Vagina (tissue), 2 donors: ENCODE measurements around the gene TES. TPM values are rescaled to one million over a fixed set of nuclear protein-coding genes. Genes with fewer than 3 reads are reported as not detected.

Experiments used
- DNase-seq, 2 donors: peaks; one replicate each; pipeline ENCODE4 v3.0.0-alpha.2; 2017; ENCODE audit errors: extremely low spot score in 2 of 2
- H3K27ac ChIP-seq: fragments of 200-600 bp; sonication (generic); one replicate; pipeline ENCODE4 v1.5.1; 2019
- H3K27me3 ChIP-seq: fragments of 200-600 bp; sonication (generic); one replicate; pipeline ENCODE4 v1.5.1; 2019
- H3K36me3 ChIP-seq, 2 donors: fragments of 200-600 bp; sonication (generic); one replicate each; pipeline ENCODE4 v1.5.1; 2017 to 2019
- H3K4me1 ChIP-seq: fragments of 200-600 bp; sonication (generic); one replicate; pipeline ENCODE4 v1.5.1; 2019
- H3K4me3 ChIP-seq, 2 donors: fragments of 200-600 bp; sonication (generic); 1 replicate in 1 of 2; 2 replicates in 1 of 2; pipeline ENCODE4 v1.5.1; 2016 to 2019
- H3K9me3 ChIP-seq: fragments of 200-600 bp; sonication (generic); one replicate; pipeline ENCODE4 v1.5.1; 2019
- CTCF ChIP-seq, 3 experiments: fragments of 450-650 bp in 2 of 3; fragments of 200-600 bp in 1 of 3; sonication (generic) in 1 of 3; IDR thresholded peaks; one replicate each; pipeline ENCODE4 v1.5.1; 2017 to 2019; ENCODE audit warnings: antibody characterized with exemption in 3 of 3, mild to moderate bottlenecking in 2 of 3, moderate library complexity in 2 of 3
- POLR2A ChIP-seq, 2 donors: fragments of 450-650 bp; IDR thresholded peaks; one replicate each; pipeline ENCODE4 v1.6.1; 2017; ENCODE audit warnings: antibody characterized with exemption in 2 of 2, mild to moderate bottlenecking in 2 of 2, moderate library complexity in 2 of 2
- POLR2AphosphoS5 ChIP-seq, 2 donors: sonication (generic); formaldehyde crosslinking; IDR thresholded peaks; one replicate each; pipeline ENCODE4 v1.9.0; 2017; ENCODE audit warnings: antibody characterized with exemption in 2 of 2, mild to moderate bottlenecking in 2 of 2, low read depth in 1 of 2; ENCODE audit not compliant: insufficient read depth in 1 of 2
- intact Hi-C: fragments of 100-400 bp; cut with DNase I; formaldehyde crosslinking; loops from one replicate; pipeline ENCODE4 v1.15.1; 2023
- total RNA-seq: library from RNA; depleted of rRNA; stranded (reverse); fragments of >200 nt; gene quantifications from one replicate; pipeline ENCODE4 v1.2.3, GENCODE V29; 2016

TES gene
- total RNA-seq, 1 donor from 2014 or later = 87.7 TPM

DNA sequence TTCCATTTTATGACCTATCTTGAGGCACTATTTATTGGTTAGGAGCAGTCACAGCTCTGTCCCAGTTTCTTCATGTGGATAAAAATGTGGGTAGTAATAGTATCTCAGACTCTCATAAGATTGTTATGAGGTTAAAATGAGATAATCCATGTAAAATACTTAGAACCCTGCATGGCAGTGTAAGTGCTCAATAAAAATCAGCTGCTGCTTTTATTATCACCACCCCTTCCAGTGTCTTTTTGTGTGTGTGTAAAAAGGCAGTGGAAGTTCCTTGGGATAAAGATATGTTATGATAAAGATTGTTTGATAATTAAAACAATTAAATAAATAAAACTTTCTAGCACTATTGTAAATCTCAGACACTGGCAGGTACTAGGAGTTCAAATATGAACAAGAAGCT, 15.5 kb downstream of the TES start:
- H3K36me3 ChIP-seq = no peaks in the 10 kb centered on the region
- H3K9me3 ChIP-seq = no peaks in the 10 kb centered on the region
- peak overlapping the region; percentile 24 for H3K27ac ChIP-seq
- intact Hi-C loops = loop anchor here (2.0 kb wide), 1 partner anchor 13 kb away; no protein-coding TSS in a partner anchor
- no peak overlapping the region for H3K4me3 ChIP-seq
- no peak for DNase-seq
- TF ChIP-seq POLR2AphosphoS5 (IDR thresholded peaks at IDR 0.05; ENCODE audit: insufficient read depth in 1 of 2, low read depth in 1 of 2) (no peak), POLR2A (IDR thresholded peaks at IDR 0.05) (no peak), CTCF (IDR thresholded peaks at IDR 0.05) (no peak)
- H3K4me1 ChIP-seq = peaks cover 34% of the 10 kb centered on the region
- no peaks in the 10 kb centered on the region for H3K27me3 ChIP-seq

- Histone ChIP-seq H3K27ac (no peak overlapping the region), H3K36me3 (no peaks in the 10 kb centered on the region), H3K4me1 (peaks cover 42% of the 10 kb centered on the region), H3K4me3 (no peak overlapping the region), H3K27me3 (no peaks in the 10 kb centered on the region), H3K9me3 (no peaks in the 10 kb centered on the region)
- DNase-seq = no peak
- TF ChIP-seq POLR2A (IDR thresholded peaks at IDR 0.05) (no peak), POLR2AphosphoS5 (IDR thresholded peaks at IDR 0.05; ENCODE audit: insufficient read depth in 1 of 2, low read depth in 1 of 2) (no peak), CTCF (IDR thresholded peaks at IDR 0.05) (no peak)
- intact Hi-C loops = loop anchor here (2.0 kb wide), 1 partner anchor 14 kb away; no protein-coding TSS in a partner anchor
Observed at GRCh38 chr7:116226664-116227063, 16.3 kb downstream of the TES start.

- intact Hi-C loops = loop anchor here (2.0 kb wide), 1 partner anchor 15 kb away; no protein-coding TSS in a partner anchor
- H3K27ac ChIP-seq = peak overlapping the region; percentile 12
- TF ChIP-seq CTCF (IDR thresholded peaks at IDR 0.05) (no peak), POLR2A (IDR thresholded peaks at IDR 0.05) (no peak), POLR2AphosphoS5 (IDR thresholded peaks at IDR 0.05; ENCODE audit: insufficient read depth in 1 of 2, low read depth in 1 of 2) (no peak)
Observed at GRCh38 chr7:116227678-116228239, 17.4 kb downstream of the TES start.

GRCh38 chr7:116228241-116228640, 17.9 kb downstream of the TES start:
- Histone ChIP-seq H3K4me1 (peaks cover 58% of the 10 kb centered on the region), H3K27ac (no peak overlapping the region), H3K27me3 (no peaks in the 10 kb centered on the region), H3K9me3 (no peaks in the 10 kb centered on the region), H3K36me3 (no peaks in the 10 kb centered on the region), H3K4me3 (no peak overlapping the region)
- TF ChIP-seq POLR2A (IDR thresholded peaks at IDR 0.05) = no peak
- TF ChIP-seq CTCF (IDR thresholded peaks at IDR 0.05) = no peak
- no peak for TF ChIP-seq POLR2AphosphoS5 (IDR thresholded peaks at IDR 0.05; ENCODE audit: insufficient read depth in 1 of 2, low read depth in 1 of 2)
- DNase-seq = no peak
- intact Hi-C loops = no loop called here

More at GRCh38 chr7:116227678-116228239, 17.4 kb downstream of the TES start:
- no peaks in the 10 kb centered on the region for H3K36me3 ChIP-seq
- no peaks in the 10 kb centered on the region for H3K9me3 ChIP-seq
- no peak overlapping the region for H3K4me3 ChIP-seq
- H3K4me1 ChIP-seq = peaks cover 53% of the 10 kb centered on the region
- DNase-seq = no peak
- H3K27me3 ChIP-seq = no peaks in the 10 kb centered on the region

DNA sequence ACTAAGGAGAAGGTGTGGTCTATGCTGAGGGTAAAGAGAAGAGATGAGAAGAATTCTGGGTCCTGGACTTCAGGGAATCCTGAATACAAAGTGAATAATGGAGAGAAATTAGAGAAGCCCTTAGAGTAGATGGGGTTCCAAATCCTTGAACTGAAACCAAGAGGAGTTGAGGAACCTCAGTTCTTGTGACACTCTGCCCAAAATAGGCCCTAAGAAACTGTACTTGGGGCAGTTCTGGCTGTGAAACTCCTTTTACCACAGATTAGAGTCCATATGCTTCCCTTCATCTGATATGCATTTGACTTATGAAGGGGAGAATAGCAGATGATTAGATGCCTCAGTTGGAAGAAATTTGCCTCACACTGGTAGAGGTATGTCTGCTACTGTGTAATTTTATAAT, 19.0 kb downstream of the TES start:
- intact Hi-C loops = no loop called here

More for the DNA sequence above, 19.0 kb downstream of the TES start:
- Histone ChIP-seq H3K36me3 (no peaks in the 10 kb centered on the region), H3K27me3 (no peaks in the 10 kb centered on the region), H3K4me3 (no peak overlapping the region), H3K4me1 (peaks cover 60% of the 10 kb centered on the region), H3K9me3 (no peaks in the 10 kb centered on the region), H3K27ac (peak overlapping the region; percentile 75)
- TF ChIP-seq CTCF (IDR thresholded peaks at IDR 0.05) (no peak), POLR2A (IDR thresholded peaks at IDR 0.05) (no peak), POLR2AphosphoS5 (IDR thresholded peaks at IDR 0.05; ENCODE audit: insufficient read depth in 1 of 2, low read depth in 1 of 2) (no peak)
- no peak for DNase-seq
